BE2C (cell line): ENCODE measurements around the gene SLC39A3.

Experiments
- DNase-seq: peaks from one replicate; pipeline ENCODE4 v3.0.0-alpha.2; 2020
- H3K27me3 ChIP-seq: fragments of 250-450 bp; sonication (Bioruptor Pico); 2 replicates; pipeline ENCODE4 v1.5.1; 2020; ENCODE audit warnings: mild to moderate bottlenecking
- H3K36me3 ChIP-seq: fragments of 250-450 bp; sonication (Bioruptor Pico); 2 replicates; pipeline ENCODE4 v1.5.1; 2020; ENCODE audit warnings: mild to moderate bottlenecking
- H3K4me1 ChIP-seq: fragments of 250-450 bp; sonication (Bioruptor Pico); 2 replicates; pipeline ENCODE4 v1.5.1; 2020
- H3K4me3 ChIP-seq: 2 replicates; pipeline ENCODE4 v1.5.1; 2011; ENCODE audit warnings: low read depth, low read length
- H3K9me3 ChIP-seq: fragments of 250-450 bp; sonication (Bioruptor Pico); 2 replicates; pipeline ENCODE4 v1.5.1; 2020
- TF ChIP-seq, protein P1 (sequence below): IDR thresholded peaks from 2 replicates; pipeline ENCODE4 v1.5.1; 2012; ENCODE audit warnings: mild to moderate bottlenecking, low read depth, low read length

SLC39A3 gene

DNA sequence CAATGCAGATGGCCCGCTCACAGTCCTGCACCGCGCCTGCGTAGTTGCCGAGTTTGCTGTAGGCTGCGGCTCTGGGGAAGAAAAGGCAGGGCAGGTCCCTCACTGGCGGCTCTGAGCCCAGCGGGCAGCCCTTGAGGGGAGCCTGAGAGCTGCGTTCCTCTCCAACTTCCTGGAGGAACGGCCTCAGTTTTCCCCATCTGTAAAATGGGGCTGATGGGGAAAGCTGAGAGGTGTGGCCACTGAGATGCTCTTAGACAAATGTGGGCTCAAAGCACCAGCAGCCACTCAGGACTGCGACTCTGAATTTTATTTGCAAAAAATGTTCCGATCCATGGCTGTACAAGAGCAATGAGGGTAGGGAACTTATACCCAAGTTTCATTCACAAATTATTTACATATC lies 23.9 kb upstream of the SLC39A3 start:
- no peak overlapping the region for H3K4me3 ChIP-seq
- H3K9me3 ChIP-seq: no peaks in the 10 kb centered on the region
- peaks cover 92% of the 10 kb centered on the region for H3K36me3 ChIP-seq
- H3K4me1 ChIP-seq: no peaks in the 10 kb centered on the region
- no peak for DNase-seq
- no peaks in the 10 kb centered on the region for H3K27me3 ChIP-seq
- TF ChIP-seq, protein P1, sequence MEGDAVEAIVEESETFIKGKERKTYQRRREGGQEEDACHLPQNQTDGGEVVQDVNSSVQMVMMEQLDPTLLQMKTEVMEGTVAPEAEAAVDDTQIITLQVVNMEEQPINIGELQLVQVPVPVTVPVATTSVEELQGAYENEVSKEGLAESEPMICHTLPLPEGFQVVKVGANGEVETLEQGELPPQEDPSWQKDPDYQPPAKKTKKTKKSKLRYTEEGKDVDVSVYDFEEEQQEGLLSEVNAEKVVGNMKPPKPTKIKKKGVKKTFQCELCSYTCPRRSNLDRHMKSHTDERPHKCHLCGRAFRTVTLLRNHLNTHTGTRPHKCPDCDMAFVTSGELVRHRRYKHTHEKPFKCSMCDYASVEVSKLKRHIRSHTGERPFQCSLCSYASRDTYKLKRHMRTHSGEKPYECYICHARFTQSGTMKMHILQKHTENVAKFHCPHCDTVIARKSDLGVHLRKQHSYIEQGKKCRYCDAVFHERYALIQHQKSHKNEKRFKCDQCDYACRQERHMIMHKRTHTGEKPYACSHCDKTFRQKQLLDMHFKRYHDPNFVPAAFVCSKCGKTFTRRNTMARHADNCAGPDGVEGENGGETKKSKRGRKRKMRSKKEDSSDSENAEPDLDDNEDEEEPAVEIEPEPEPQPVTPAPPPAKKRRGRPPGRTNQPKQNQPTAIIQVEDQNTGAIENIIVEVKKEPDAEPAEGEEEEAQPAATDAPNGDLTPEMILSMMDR: no peak

GRCh38 chr19:2762783-2763496 lies 23.1 kb upstream of the SLC39A3 start:
- TF ChIP-seq, protein P1: no peak
- DNase-seq: no peak
- Histone ChIP-seq H3K4me1 (no peaks in the 10 kb centered on the region), H3K9me3 (no peaks in the 10 kb centered on the region), H3K27me3 (no peaks in the 10 kb centered on the region), H3K36me3 (peaks cover 90% of the 10 kb centered on the region), H3K4me3 (no peak overlapping the region)

DNA sequence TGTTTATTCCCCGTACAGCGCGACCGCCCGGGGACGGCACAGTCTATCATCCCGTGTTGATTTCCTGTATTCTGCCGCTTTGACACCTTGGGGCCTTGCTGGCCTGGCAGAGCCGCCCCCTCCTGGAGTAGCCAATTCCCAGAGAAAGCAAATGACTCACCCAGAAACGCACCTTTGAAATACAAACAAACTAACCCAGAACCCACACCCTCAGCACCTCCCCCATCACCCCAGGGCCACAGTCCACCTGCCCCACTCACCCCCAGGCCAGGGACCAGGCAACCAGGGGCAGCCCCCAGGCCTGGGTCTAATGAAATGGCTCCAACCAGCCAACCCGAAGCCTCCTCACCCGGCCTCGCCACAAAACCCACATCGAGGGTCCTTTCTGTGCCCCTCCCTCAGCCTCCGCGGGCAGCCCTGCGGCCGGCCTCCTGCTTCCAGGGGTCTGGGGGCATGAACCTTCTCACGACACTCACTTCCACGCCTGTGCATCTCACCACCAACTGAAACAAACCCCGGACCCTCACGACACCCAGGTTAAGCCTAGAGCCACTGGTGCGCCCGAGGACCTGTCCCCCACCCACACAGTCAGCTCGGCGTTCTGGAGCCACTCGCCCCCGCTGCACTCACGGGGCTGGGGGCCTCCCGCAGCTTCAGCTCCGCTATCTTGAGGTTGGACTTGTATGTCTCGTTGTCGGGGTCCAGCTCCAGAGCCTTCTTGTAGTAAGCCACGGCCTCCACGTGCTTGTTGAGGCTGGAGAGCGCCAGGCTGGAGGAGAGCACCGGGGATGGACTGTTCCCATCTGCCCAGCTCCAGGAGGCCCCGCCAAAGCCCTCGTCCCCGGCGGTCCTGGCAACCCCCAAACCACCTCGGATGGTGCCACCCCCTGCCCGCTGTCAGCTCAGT lies 22.3 kb upstream of the SLC39A3 start:
- Histone ChIP-seq H3K36me3 (peaks cover 90% of the 10 kb centered on the region), H3K9me3 (no peaks in the 10 kb centered on the region), H3K4me1 (no peaks in the 10 kb centered on the region), H3K27me3 (no peaks in the 10 kb centered on the region), H3K4me3 (no peak overlapping the region)
- TF ChIP-seq, protein P1: no peak
- DNase-seq: no peak

DNA sequence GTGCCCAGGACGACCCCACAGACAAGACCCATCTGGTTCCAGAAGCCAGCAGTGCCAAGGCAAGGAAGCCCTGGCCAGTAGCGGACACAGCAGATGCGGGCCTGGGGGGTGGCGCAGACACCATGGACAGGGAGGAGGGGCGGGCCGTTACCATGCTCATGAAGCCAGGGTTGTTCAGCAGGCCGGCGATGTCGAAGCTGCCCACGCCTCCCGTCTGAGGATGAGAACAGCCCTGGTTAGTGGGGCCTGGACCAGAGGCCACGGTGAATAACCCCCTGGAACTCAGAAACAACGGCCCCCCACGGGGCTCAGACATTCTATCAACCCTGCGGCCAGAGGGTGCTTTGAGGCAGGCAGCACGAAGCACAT lies 21.5 kb upstream of the SLC39A3 start:
- no peak for DNase-seq
- Histone ChIP-seq H3K4me1 (no peaks in the 10 kb centered on the region), H3K27me3 (no peaks in the 10 kb centered on the region), H3K36me3 (peaks cover 88% of the 10 kb centered on the region), H3K9me3 (no peaks in the 10 kb centered on the region), H3K4me3 (no peak overlapping the region)
- TF ChIP-seq, protein P1: no peak

- H3K27me3 ChIP-seq: no peaks in the 10 kb centered on the region
- H3K9me3 ChIP-seq: no peaks in the 10 kb centered on the region
- no peak for DNase-seq
- H3K4me1 ChIP-seq: no peaks in the 10 kb centered on the region
- H3K36me3 ChIP-seq: peaks cover 85% of the 10 kb centered on the region
- H3K4me3 ChIP-seq: no peak overlapping the region
- TF ChIP-seq, protein P1: no peak
Observed at GRCh38 chr19:2759965-2760364, 20.1 kb upstream of the SLC39A3 start.

DNA sequence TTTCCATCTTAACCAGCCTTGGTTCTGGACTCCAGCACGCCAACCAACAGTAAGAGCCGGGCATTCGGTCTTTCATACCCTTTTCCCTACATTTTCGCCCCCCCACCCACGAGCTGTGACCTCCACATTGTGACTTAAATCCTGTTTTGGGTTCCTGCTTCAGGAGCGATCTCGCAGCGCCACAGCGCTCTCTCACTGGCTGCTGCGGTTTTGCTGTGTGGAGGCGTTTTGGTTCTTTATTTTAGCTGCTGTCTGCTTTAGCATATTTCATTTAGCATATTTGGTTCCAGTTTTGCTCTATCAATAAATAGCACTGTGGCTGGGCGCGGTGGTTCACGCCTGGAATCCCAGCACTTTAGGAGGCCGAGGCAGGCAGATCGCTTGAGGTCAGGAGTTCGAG lies 19.5 kb upstream of the SLC39A3 start:
- TF ChIP-seq, protein P1: no peak
- H3K9me3 ChIP-seq: no peaks in the 10 kb centered on the region
- H3K27me3 ChIP-seq: no peaks in the 10 kb centered on the region
- H3K4me1 ChIP-seq: no peaks in the 10 kb centered on the region
- no peak for DNase-seq
- H3K36me3 ChIP-seq: peaks cover 85% of the 10 kb centered on the region
- no peak overlapping the region for H3K4me3 ChIP-seq
